Activated CD4-positive, alpha-beta T cell treated with anti-CD3 and anti-CD28 coated beads for 36 hours (primary cell): ENCODE data around the gene DUOXA1. TPM values are rescaled to one million over a fixed set of nuclear protein-coding genes. Genes with fewer than 3 reads are reported as not detected.

Source experiments
- ATAC-seq: fragments of 200-7000 bp; cut with Tn5 transposase; one replicate; pipeline ENCODE4 v1.10.0; 2021; ENCODE audit warnings: mild to moderate bottlenecking, moderate library complexity
- CTCF ChIA-PET: fragments of 350-600 bp; sonication (Branson Sonifier 250); formaldehyde crosslinking; loops from one replicate; lab custom pipeline; 2021; ENCODE audit warnings: antibody characterized with exemption; lab: Charles Lee
- POLR2A ChIA-PET: fragments of 350-600 bp; sonication (Branson Sonifier 250); formaldehyde crosslinking; loops from one replicate; lab custom pipeline; 2021; ENCODE audit warnings: antibody characterized with exemption, inconsistent platforms; lab: Charles Lee
- DNase-seq: peaks from one replicate; pipeline ENCODE4 v3.0.0-alpha.2; 2020
- H3K27ac Mint-ChIP-seq: one replicate; pipeline ENCODE4 v1.8.0; 2021; ENCODE audit warnings: mixed read lengths
- H3K27me3 Mint-ChIP-seq: one replicate; pipeline ENCODE4 v1.8.0; 2021; ENCODE audit warnings: mixed read lengths
- H3K36me3 Mint-ChIP-seq: one replicate; pipeline ENCODE4 v1.8.0; 2021; ENCODE audit warnings: low read depth, mixed read lengths
- H3K4me1 Mint-ChIP-seq: one replicate; pipeline ENCODE4 v1.8.0; 2021; ENCODE audit warnings: mixed read lengths
- H3K4me3 Mint-ChIP-seq: one replicate; pipeline ENCODE4 v1.8.0; 2021; ENCODE audit warnings: mild to moderate bottlenecking, moderate library complexity, mixed read lengths
- H3K9me3 Mint-ChIP-seq: one replicate; pipeline ENCODE4 v1.8.0; 2021; ENCODE audit warnings: low read depth, mixed read lengths
- intact Hi-C, 2 experiments: fragments of 100-400 bp; cut with DNase I in 1 of 2; cut with micrococcal nuclease in 1 of 2; formaldehyde crosslinking; loops; one replicate each; pipeline versions ENCODE4 v1.14.2 to v1.15.1; 2022 to 2024; cut with DNase I, micrococcal nuclease
- total RNA-seq, 2 experiments: library from RNA; stranded (reverse); gene quantifications; one replicate each; pipeline ENCODE4 v1.2.3, GENCODE V29; 2021

Gene DUOXA1
- total RNA-seq, 2 experiments from 2014 or later: 0.19 TPM; not detected in 1

- H3K27me3 Mint-ChIP-seq: peaks cover 32% of the 10 kb centered on the region
Measured at GRCh38 chr15:45120081-45120972, 9.4 kb downstream of the DUOXA1 start.

GRCh38 chr15:45118996-45119395 lies 10.7 kb downstream of the DUOXA1 start:
- H3K27ac Mint-ChIP-seq: no peak overlapping the region
- ChIA-PET POLR2A (no interaction called here), CTCF (interaction anchor here (0.6 to 2.0 kb wide), 31 partner anchors 8 to 457 kb away, joined by 3 to 29 read pairs (median 5); partner anchors contain the start of genes DUOX1 and SORD)
- peaks cover 39% of the 10 kb centered on the region for H3K27me3 Mint-ChIP-seq
- DNase-seq (no peak), ATAC-seq (no peak)
- peaks cover 21% of the 10 kb centered on the region for H3K4me1 Mint-ChIP-seq
- intact Hi-C loops: loop anchor here (1.0 to 5.0 kb wide), 5 partner anchors 18 to 283 kb away; partner anchors contain the start of gene GATM (in 1 of the 2)
- H3K36me3 Mint-ChIP-seq: no peaks in the 10 kb centered on the region
- no peaks in the 10 kb centered on the region for H3K9me3 Mint-ChIP-seq
- H3K4me3 Mint-ChIP-seq: no peak overlapping the region

More at GRCh38 chr15:45120081-45120972, 9.4 kb downstream of the DUOXA1 start:
- Mint-ChIP-seq H3K9me3 (no peaks in the 10 kb centered on the region), H3K4me3 (no peak overlapping the region), H3K36me3 (no peaks in the 10 kb centered on the region), H3K4me1 (peaks cover 18% of the 10 kb centered on the region), H3K27ac (no peak overlapping the region)
- DNase-seq: no peak
- CTCF ChIA-PET: no interaction called here
- POLR2A ChIA-PET: no interaction called here
- intact Hi-C loops: no loop called here
- ATAC-seq: no peak

- H3K4me3 Mint-ChIP-seq: peak overlapping the region; percentile 13
- intact Hi-C loops: loop anchor here (1.0 to 5.0 kb wide), 5 partner anchors 19 to 284 kb away; partner anchors contain the start of gene GATM (in 1 of the 2)
- ATAC-seq: peak; percentile 99
- ChIA-PET CTCF (interaction anchor here (0.6 to 2.0 kb wide), 55 partner anchors 9 to 458 kb away, joined by 3 to 29 read pairs (median 4); partner anchors contain the start of genes DUOX1, SORD and TRIM69), POLR2A (interaction anchor here (0.6 kb wide), 2 partner anchors 192 to 1519 kb away, joined by 3 read pairs; no protein-coding TSS in a partner anchor)
- H3K27ac Mint-ChIP-seq: no peak overlapping the region
- H3K36me3 Mint-ChIP-seq: no peaks in the 10 kb centered on the region
- H3K4me1 Mint-ChIP-seq: peaks cover 27% of the 10 kb centered on the region
- H3K9me3 Mint-ChIP-seq: no peaks in the 10 kb centered on the region
- DNase-seq: peak; percentile 92
- peaks cover 46% of the 10 kb centered on the region for H3K27me3 Mint-ChIP-seq
Measured at GRCh38 chr15:45118131-45118588, 11.5 kb downstream of the DUOXA1 start.

- ChIA-PET CTCF (interaction anchor here (0.7 to 2.0 kb wide), 44 partner anchors 8 to 381 kb away, joined by 3 to 29 read pairs (median 5); partner anchors contain the start of genes DUOX1, SORD and TRIM69), POLR2A (interaction anchor here (0.6 kb wide), 1 partner anchor 1520 kb away, joined by 3 read pairs; no protein-coding TSS in a partner anchor)
- peak; percentile 11 for ATAC-seq
- DNase-seq: no peak
- Mint-ChIP-seq H3K36me3 (no peaks in the 10 kb centered on the region), H3K27ac (no peak overlapping the region), H3K9me3 (no peaks in the 10 kb centered on the region), H3K4me3 (peak overlapping the region; percentile 13), H3K4me1 (peaks cover 32% of the 10 kb centered on the region), H3K27me3 (peaks cover 52% of the 10 kb centered on the region)
- intact Hi-C loops: loop anchor here (1.0 to 5.0 kb wide), 5 partner anchors 19 to 285 kb away; partner anchors contain the start of gene GATM (in 1 of the 2)
Measured at GRCh38 chr15:45117308-45118130, 12.2 kb downstream of the DUOXA1 start.

DNA sequence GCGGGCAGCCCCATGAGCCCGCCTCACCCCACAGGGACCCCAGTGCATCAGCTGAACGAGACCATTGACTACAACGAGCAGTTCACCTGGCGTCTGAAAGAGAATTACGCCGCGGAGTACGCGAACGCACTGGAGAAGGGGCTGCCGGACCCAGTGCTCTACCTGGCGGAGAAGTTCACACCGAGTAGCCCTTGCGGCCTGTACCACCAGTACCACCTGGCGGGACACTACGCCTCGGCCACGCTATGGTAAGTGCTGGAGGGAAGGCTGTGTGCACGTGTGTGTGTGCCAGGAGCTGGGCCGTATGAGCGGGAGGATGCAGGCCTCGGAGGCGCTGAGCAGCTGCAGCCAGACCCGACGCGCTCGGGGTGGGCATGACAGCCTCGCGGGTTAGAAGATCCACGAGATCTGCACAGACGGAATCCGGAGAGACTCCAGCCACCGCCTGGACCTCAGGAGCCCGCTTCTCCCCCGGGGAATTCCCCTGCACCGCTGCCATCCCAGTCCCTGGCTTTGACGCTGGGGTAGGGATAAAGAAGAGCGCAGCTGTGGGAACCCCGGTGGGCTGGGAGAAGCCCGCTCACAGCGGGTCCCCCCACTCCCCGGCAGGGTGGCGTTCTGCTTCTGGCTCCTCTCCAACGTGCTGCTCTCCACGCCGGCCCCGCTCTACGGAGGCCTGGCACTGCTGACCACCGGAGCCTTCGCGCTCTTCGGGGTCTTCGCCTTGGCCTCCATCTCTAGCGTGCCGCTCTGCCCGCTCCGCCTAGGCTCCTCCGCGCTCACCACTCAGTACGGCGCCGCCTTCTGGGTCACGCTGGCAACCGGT lies 13.0 kb downstream of the DUOXA1 start:
- Mint-ChIP-seq H3K27ac (no peak overlapping the region), H3K4me3 (no peak overlapping the region), H3K9me3 (no peaks in the 10 kb centered on the region), H3K36me3 (no peaks in the 10 kb centered on the region), H3K27me3 (peaks cover 58% of the 10 kb centered on the region), H3K4me1 (peaks cover 40% of the 10 kb centered on the region)
- CTCF ChIA-PET: interaction anchor here (0.6 to 1.1 kb wide), 3 partner anchors 14 to 184 kb away, joined by 3 to 4 read pairs (median 3); no protein-coding TSS in a partner anchor
- POLR2A ChIA-PET: no interaction called here
- DNase-seq (peak; percentile 26), ATAC-seq (no peak)
- intact Hi-C loops: loop anchor here (5.0 kb wide), 3 partner anchors 149 to 286 kb away; partner anchors contain the start of gene GATM (in 1 of the 2)

- no peaks in the 10 kb centered on the region for H3K36me3 Mint-ChIP-seq
- no peaks in the 10 kb centered on the region for H3K9me3 Mint-ChIP-seq
- no peak overlapping the region for H3K27ac Mint-ChIP-seq
- H3K4me1 Mint-ChIP-seq: peaks cover 41% of the 10 kb centered on the region
- intact Hi-C loops: loop anchor here (5.0 kb wide), 3 partner anchors 149 to 286 kb away; partner anchors contain the start of gene GATM (in 1 of the 2)
- H3K4me3 Mint-ChIP-seq: no peak overlapping the region
- H3K27me3 Mint-ChIP-seq: peaks cover 58% of the 10 kb centered on the region
- ChIA-PET POLR2A (no interaction called here), CTCF (interaction anchor here (0.7 to 1.1 kb wide), 2 partner anchors 15 to 85 kb away, joined by 3 to 4 read pairs; no protein-coding TSS in a partner anchor)
- DNase-seq: no peak
- ATAC-seq: no peak
Measured at GRCh38 chr15:45116006-45116481, 13.6 kb downstream of the DUOXA1 start.

DNA sequence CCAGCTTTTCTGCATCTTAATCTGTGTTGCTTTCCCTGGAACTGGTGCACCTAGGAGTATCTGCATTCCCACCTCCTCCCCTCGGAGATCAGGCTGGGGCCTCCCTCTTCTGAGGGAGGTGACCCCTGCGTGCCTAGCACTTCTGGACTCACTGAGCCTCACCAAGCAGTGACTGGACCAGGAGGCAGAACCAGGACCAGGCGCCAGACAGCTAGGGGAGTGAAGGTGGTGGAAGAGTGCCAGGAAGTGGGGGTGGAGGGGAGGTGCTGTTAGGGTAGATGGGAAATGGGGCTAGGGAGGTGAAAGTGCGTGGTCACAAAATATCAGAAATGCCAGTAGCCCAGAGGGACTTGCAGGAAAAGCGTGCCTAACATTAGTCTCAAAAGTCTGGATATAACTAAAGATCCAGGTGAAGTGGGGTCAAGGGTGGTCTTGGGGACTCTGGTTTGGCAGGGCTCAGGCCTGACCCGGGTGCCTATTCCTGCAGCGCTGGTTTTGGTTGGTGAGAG lies 14.3 kb downstream of the DUOXA1 start:
- Mint-ChIP-seq H3K4me1 (peaks cover 41% of the 10 kb centered on the region), H3K27ac (no peak overlapping the region), H3K27me3 (peaks cover 61% of the 10 kb centered on the region), H3K4me3 (no peak overlapping the region), H3K9me3 (no peaks in the 10 kb centered on the region), H3K36me3 (no peaks in the 10 kb centered on the region)
- ATAC-seq (no peak), DNase-seq (no peak)
- intact Hi-C loops: loop anchor here (5.0 kb wide), 3 partner anchors 148 to 287 kb away; partner anchors contain the start of gene GATM (in 1 of the 2)
- ChIA-PET CTCF (interaction anchor here (0.7 to 3.7 kb wide), 4 partner anchors 9 to 163 kb away, joined by 3 to 36 read pairs (median 3); no protein-coding TSS in a partner anchor), POLR2A (no interaction called here)

DNA sequence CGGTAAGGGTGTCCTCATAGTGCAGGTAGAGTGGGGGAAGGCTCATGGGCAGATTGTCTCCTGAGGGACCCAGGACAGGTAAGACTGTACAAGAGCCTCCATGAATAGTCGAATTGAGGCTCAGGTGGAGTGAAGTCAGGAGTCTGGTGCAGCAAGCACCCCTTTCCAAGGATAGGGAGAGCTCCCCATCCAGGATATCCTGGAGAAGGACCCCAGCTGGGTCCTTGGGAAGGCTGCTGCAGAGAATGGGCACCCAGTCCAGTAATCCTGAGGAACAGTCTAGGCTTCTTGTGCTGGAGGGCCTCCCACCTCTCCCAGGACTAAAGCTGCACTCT lies 15.0 kb downstream of the DUOXA1 start:
- CTCF ChIA-PET: interaction anchor here (0.7 to 3.7 kb wide), 3 partner anchors 10 to 164 kb away, joined by 3 to 36 read pairs (median 3); no protein-coding TSS in a partner anchor
- H3K36me3 Mint-ChIP-seq: no peaks in the 10 kb centered on the region

GRCh38 chr15:45114076-45114750 lies 15.5 kb downstream of the DUOXA1 start, which contains the start of the genes DUOX2 and DUOXA2:
Gene DUOX2 (minus strand): TSS chr15:45114172. CDS start chr15:45113411, 761 bp downstream.
Gene DUOXA2 (plus strand): TSS chr15:45114326. CDS start chr15:45114606, 280 bp downstream.
- peaks cover 70% of the 10 kb centered on the region for H3K27me3 Mint-ChIP-seq
- no peaks in the 10 kb centered on the region for H3K36me3 Mint-ChIP-seq
- H3K4me3 Mint-ChIP-seq: no peak within 1 kb of the TSS
- H3K9me3 Mint-ChIP-seq: no peaks in the 10 kb centered on the region
- POLR2A ChIA-PET: no interaction called here
- no peak within 1 kb of the TSS for H3K27ac Mint-ChIP-seq
- intact Hi-C loops: no loop called here
- peak; percentile 24 for DNase-seq
- peaks cover 41% of the 10 kb centered on the region for H3K4me1 Mint-ChIP-seq
- CTCF ChIA-PET: interaction anchor here (0.9 to 3.7 kb wide), 2 partner anchors 11 to 49 kb away, joined by 3 to 36 read pairs; no protein-coding TSS in a partner anchor
- ATAC-seq: no peak

More for the DNA sequence above, 15.0 kb downstream of the DUOXA1 start:
- POLR2A ChIA-PET: no interaction called here
- Mint-ChIP-seq H3K9me3 (no peaks in the 10 kb centered on the region), H3K4me3 (no peak overlapping the region), H3K4me1 (peaks cover 41% of the 10 kb centered on the region), H3K27ac (no peak overlapping the region), H3K27me3 (peaks cover 66% of the 10 kb centered on the region)
- ATAC-seq: no peak
- no peak for DNase-seq
- intact Hi-C loops: loop anchor here (5.0 kb wide), 3 partner anchors 147 to 288 kb away; partner anchors contain the start of gene GATM (in 1 of the 2)
